Activated CD4-positive, alpha-beta memory T cell treated with anti-CD3 and anti-CD28 coated beads, Interleukin-2, amount 10 ng/mL, durations not matched to agents 7 days and 5 days (primary cell): ENCODE measurements around the gene AGPAT4. TPM values are rescaled to one million over a fixed set of nuclear protein-coding genes. Genes with fewer than 3 reads are reported as not detected.

Source experiments
- CTCF ChIA-PET: fragments of 350-600 bp; sonication (Branson Sonifier 250); formaldehyde crosslinking; loops from one replicate; lab custom pipeline; 2021; ENCODE audit warnings: antibody characterized with exemption, inconsistent platforms; lab: Charles Lee
- POLR2A ChIA-PET: fragments of 350-600 bp; sonication (Branson Sonifier 250); formaldehyde crosslinking; loops from one replicate; lab custom pipeline; 2021; ENCODE audit warnings: antibody characterized with exemption; lab: Charles Lee
- DNase-seq: peaks from one replicate; pipeline ENCODE4 v3.0.0-alpha.2; 2020
- H3K27ac Mint-ChIP-seq: one replicate; pipeline ENCODE4 v1.8.0; 2021; ENCODE audit warnings: mild to moderate bottlenecking, mixed read lengths
- H3K27me3 Mint-ChIP-seq: one replicate; pipeline ENCODE4 v1.8.0; 2021; ENCODE audit warnings: mixed read lengths
- H3K36me3 Mint-ChIP-seq: one replicate; pipeline ENCODE4 v1.8.0; 2021; ENCODE audit warnings: low read depth, mixed read lengths
- H3K4me1 Mint-ChIP-seq: one replicate; pipeline ENCODE4 v1.8.0; 2021; ENCODE audit warnings: mixed read lengths
- H3K4me3 Mint-ChIP-seq: one replicate; pipeline ENCODE4 v1.8.0; 2021; ENCODE audit warnings: mild to moderate bottlenecking, mixed read lengths
- H3K9me3 Mint-ChIP-seq: one replicate; pipeline ENCODE4 v1.8.0; 2021; ENCODE audit warnings: mixed read lengths
- total RNA-seq, 2 experiments: library from RNA; stranded (reverse); gene quantifications; one replicate each; pipeline ENCODE4 v1.2.3, GENCODE V29; 2021

The AGPAT4 gene
- total RNA-seq, 2 experiments from 2014 or later: 13.9 to 14.3 TPM

- ChIA-PET CTCF (no interaction called here), POLR2A (no interaction called here)
- no peak for DNase-seq
- Mint-ChIP-seq H3K9me3 (peaks cover 32% of the 10 kb centered on the region), H3K27me3 (no peaks in the 10 kb centered on the region), H3K27ac (no peak overlapping the region), H3K4me1 (no peaks in the 10 kb centered on the region), H3K36me3 (peaks cover 46% of the 10 kb centered on the region), H3K4me3 (no peak overlapping the region)
Observed at GRCh38 chr6:161216616-161217205, 57.1 kb downstream of the AGPAT4 start.

GRCh38 chr6:161215876-161216615 is 57.8 kb downstream of the AGPAT4 start:
- Mint-ChIP-seq H3K27me3 (no peaks in the 10 kb centered on the region), H3K9me3 (peaks cover 36% of the 10 kb centered on the region), H3K27ac (no peak overlapping the region), H3K36me3 (peaks cover 47% of the 10 kb centered on the region), H3K4me1 (no peaks in the 10 kb centered on the region), H3K4me3 (no peak overlapping the region)
- no peak for DNase-seq
- ChIA-PET POLR2A (no interaction called here), CTCF (no interaction called here)

GRCh38 chr6:161215193-161215592 is 58.7 kb downstream of the AGPAT4 start:
- H3K27me3 Mint-ChIP-seq: no peaks in the 10 kb centered on the region
- no peak overlapping the region for H3K27ac Mint-ChIP-seq
- H3K9me3 Mint-ChIP-seq: peaks cover 36% of the 10 kb centered on the region
- H3K4me3 Mint-ChIP-seq: no peak overlapping the region
- POLR2A ChIA-PET: interaction anchor here (1.2 kb wide), 1 partner anchor 9 kb away, joined by 4 read pairs; no protein-coding TSS in a partner anchor
- no peak for DNase-seq
- CTCF ChIA-PET: no interaction called here
- H3K4me1 Mint-ChIP-seq: no peaks in the 10 kb centered on the region
- peaks cover 47% of the 10 kb centered on the region for H3K36me3 Mint-ChIP-seq

- ChIA-PET POLR2A (interaction anchor here (1.2 kb wide), 1 partner anchor 9 kb away, joined by 4 read pairs; no protein-coding TSS in a partner anchor), CTCF (no interaction called here)
- Mint-ChIP-seq H3K4me3 (no peak overlapping the region), H3K4me1 (no peaks in the 10 kb centered on the region), H3K9me3 (peaks cover 36% of the 10 kb centered on the region), H3K36me3 (peaks cover 47% of the 10 kb centered on the region), H3K27me3 (no peaks in the 10 kb centered on the region), H3K27ac (no peak overlapping the region)
- DNase-seq: no peak
Observed at GRCh38 chr6:161214722-161215121, 59.1 kb downstream of the AGPAT4 start.

- no peak for DNase-seq
- no peaks in the 10 kb centered on the region for H3K27me3 Mint-ChIP-seq
- CTCF ChIA-PET: no interaction called here
- H3K27ac Mint-ChIP-seq: no peak overlapping the region
- H3K4me3 Mint-ChIP-seq: no peak overlapping the region
- POLR2A ChIA-PET: no interaction called here
- peaks cover 42% of the 10 kb centered on the region for H3K9me3 Mint-ChIP-seq
- peaks cover 42% of the 10 kb centered on the region for H3K36me3 Mint-ChIP-seq
- no peaks in the 10 kb centered on the region for H3K4me1 Mint-ChIP-seq
Observed at GRCh38 chr6:161212902-161213301, 61.0 kb downstream of the AGPAT4 start.

GRCh38 chr6:161211380-161212035 is 62.4 kb downstream of the AGPAT4 start:
- H3K36me3 Mint-ChIP-seq: peaks cover 34% of the 10 kb centered on the region

GRCh38 chr6:161210857-161211256 is 63.0 kb downstream of the AGPAT4 start:
- Mint-ChIP-seq H3K36me3 (peaks cover 27% of the 10 kb centered on the region), H3K9me3 (peaks cover 32% of the 10 kb centered on the region), H3K4me3 (no peak overlapping the region), H3K4me1 (no peaks in the 10 kb centered on the region), H3K27me3 (no peaks in the 10 kb centered on the region), H3K27ac (no peak overlapping the region)
- POLR2A ChIA-PET: no interaction called here
- no peak for DNase-seq
- CTCF ChIA-PET: interaction anchor here (1.0 kb wide), 1 partner anchor 160 kb away, joined by 5 read pairs; no protein-coding TSS in a partner anchor

More at GRCh38 chr6:161211380-161212035, 62.4 kb downstream of the AGPAT4 start:
- Mint-ChIP-seq H3K27me3 (no peaks in the 10 kb centered on the region), H3K9me3 (peaks cover 35% of the 10 kb centered on the region), H3K4me3 (no peak overlapping the region), H3K27ac (no peak overlapping the region), H3K4me1 (no peaks in the 10 kb centered on the region)
- POLR2A ChIA-PET: no interaction called here
- DNase-seq: no peak
- CTCF ChIA-PET: interaction anchor here (1.0 kb wide), 1 partner anchor 159 kb away, joined by 5 read pairs; no protein-coding TSS in a partner anchor

GRCh38 chr6:161207200-161207599 is 66.7 kb downstream of the AGPAT4 start:
- DNase-seq: no peak
- H3K36me3 Mint-ChIP-seq: peaks cover 9% of the 10 kb centered on the region
- ChIA-PET POLR2A (no interaction called here), CTCF (no interaction called here)
- H3K27me3 Mint-ChIP-seq: no peaks in the 10 kb centered on the region
- H3K4me1 Mint-ChIP-seq: no peaks in the 10 kb centered on the region
- H3K9me3 Mint-ChIP-seq: peaks cover 15% of the 10 kb centered on the region
- no peak overlapping the region for H3K27ac Mint-ChIP-seq
- H3K4me3 Mint-ChIP-seq: no peak overlapping the region

- Mint-ChIP-seq H3K4me3 (no peak overlapping the region), H3K27ac (no peak overlapping the region), H3K4me1 (no peaks in the 10 kb centered on the region), H3K9me3 (peaks cover 9% of the 10 kb centered on the region), H3K27me3 (no peaks in the 10 kb centered on the region), H3K36me3 (peaks cover 13% of the 10 kb centered on the region)
- DNase-seq: no peak
- CTCF ChIA-PET: no interaction called here
- POLR2A ChIA-PET: no interaction called here
Observed at GRCh38 chr6:161204866-161205557, 68.8 kb downstream of the AGPAT4 start.

- POLR2A ChIA-PET: no interaction called here
- Mint-ChIP-seq H3K36me3 (peaks cover 17% of the 10 kb centered on the region), H3K27me3 (no peaks in the 10 kb centered on the region), H3K4me1 (no peaks in the 10 kb centered on the region), H3K9me3 (peaks cover 4% of the 10 kb centered on the region), H3K4me3 (no peak overlapping the region), H3K27ac (no peak overlapping the region)
- CTCF ChIA-PET: no interaction called here
- DNase-seq: no peak
Observed at GRCh38 chr6:161200610-161201370, 73.1 kb downstream of the AGPAT4 start.

GRCh38 chr6:161199850-161200249 is 74.0 kb downstream of the AGPAT4 start:
- H3K27ac Mint-ChIP-seq: no peak overlapping the region
- no peak overlapping the region for H3K4me3 Mint-ChIP-seq
- CTCF ChIA-PET: no interaction called here
- peaks cover 17% of the 10 kb centered on the region for H3K36me3 Mint-ChIP-seq
- POLR2A ChIA-PET: no interaction called here
- H3K9me3 Mint-ChIP-seq: peaks cover 4% of the 10 kb centered on the region
- H3K4me1 Mint-ChIP-seq: no peaks in the 10 kb centered on the region
- no peak for DNase-seq
- no peaks in the 10 kb centered on the region for H3K27me3 Mint-ChIP-seq

- no peaks in the 10 kb centered on the region for H3K27me3 Mint-ChIP-seq
- no peak overlapping the region for H3K4me3 Mint-ChIP-seq
- ChIA-PET CTCF (no interaction called here), POLR2A (no interaction called here)
- peaks cover 8% of the 10 kb centered on the region for H3K9me3 Mint-ChIP-seq
- H3K4me1 Mint-ChIP-seq: no peaks in the 10 kb centered on the region
- DNase-seq: no peak
- peaks cover 17% of the 10 kb centered on the region for H3K36me3 Mint-ChIP-seq
- H3K27ac Mint-ChIP-seq: no peak overlapping the region
Observed at GRCh38 chr6:161198783-161199460, 74.9 kb downstream of the AGPAT4 start.
